HEK293 (cell line): ENCODE results near the gene TRPM2.

Experiments used
- MYNN ChIP-seq: fragments of 450-650 bp; formaldehyde crosslinking; IDR thresholded peaks from 2 replicates; pipeline ENCODE4 v1.5.1; 2016; ENCODE audit warnings: missing biosample characterization, missing genetic modification characterization, borderline replicate concordance
- REPIN1 ChIP-seq: fragments of 450-650 bp; formaldehyde crosslinking; IDR thresholded peaks from 2 replicates; pipeline ENCODE4 v1.5.1; 2017; ENCODE audit warnings: missing biosample characterization, missing genetic modification characterization, low read depth
- ZNF24 ChIP-seq: fragments of 450-650 bp; formaldehyde crosslinking; IDR thresholded peaks from 2 replicates; pipeline ENCODE4 v1.5.1; 2016; ENCODE audit warnings: missing biosample characterization, missing genetic modification characterization
- ZNF274 ChIP-seq, 2 experiments: fragments of 200-500 bp in 1 of 2; fragments of 450-650 bp in 1 of 2; sonication (Bioruptor generic) in 1 of 2; formaldehyde crosslinking in 1 of 2; IDR thresholded peaks; 2 replicates each; pipeline versions ENCODE4 v1.5.1 to v1.6.1; 2014 to 2016; ENCODE audit warnings: borderline replicate concordance in 1 of 2, inconsistent platforms in 1 of 2, low read length in 1 of 2, missing biosample characterization in 1 of 2, missing genetic modification characterization in 1 of 2
- ZNF416 ChIP-seq: fragments of 450-650 bp; formaldehyde crosslinking; IDR thresholded peaks from 2 replicates; pipeline ENCODE4 v1.5.1; 2016; ENCODE audit warnings: missing biosample characterization, missing genetic modification characterization
- TF ChIP-seq, protein P1 (sequence below): fragments of 450-650 bp; formaldehyde crosslinking; IDR thresholded peaks from 2 replicates; pipeline ENCODE4 v1.5.1; 2016; ENCODE audit warnings: missing biosample characterization, missing genetic modification characterization
- TF ChIP-seq, protein P2 (sequence below): fragments of 450-650 bp; formaldehyde crosslinking; IDR thresholded peaks from 2 replicates; pipeline ENCODE4 v1.5.1; 2016; ENCODE audit warnings: missing biosample characterization, missing genetic modification characterization, low read depth

DNA sequence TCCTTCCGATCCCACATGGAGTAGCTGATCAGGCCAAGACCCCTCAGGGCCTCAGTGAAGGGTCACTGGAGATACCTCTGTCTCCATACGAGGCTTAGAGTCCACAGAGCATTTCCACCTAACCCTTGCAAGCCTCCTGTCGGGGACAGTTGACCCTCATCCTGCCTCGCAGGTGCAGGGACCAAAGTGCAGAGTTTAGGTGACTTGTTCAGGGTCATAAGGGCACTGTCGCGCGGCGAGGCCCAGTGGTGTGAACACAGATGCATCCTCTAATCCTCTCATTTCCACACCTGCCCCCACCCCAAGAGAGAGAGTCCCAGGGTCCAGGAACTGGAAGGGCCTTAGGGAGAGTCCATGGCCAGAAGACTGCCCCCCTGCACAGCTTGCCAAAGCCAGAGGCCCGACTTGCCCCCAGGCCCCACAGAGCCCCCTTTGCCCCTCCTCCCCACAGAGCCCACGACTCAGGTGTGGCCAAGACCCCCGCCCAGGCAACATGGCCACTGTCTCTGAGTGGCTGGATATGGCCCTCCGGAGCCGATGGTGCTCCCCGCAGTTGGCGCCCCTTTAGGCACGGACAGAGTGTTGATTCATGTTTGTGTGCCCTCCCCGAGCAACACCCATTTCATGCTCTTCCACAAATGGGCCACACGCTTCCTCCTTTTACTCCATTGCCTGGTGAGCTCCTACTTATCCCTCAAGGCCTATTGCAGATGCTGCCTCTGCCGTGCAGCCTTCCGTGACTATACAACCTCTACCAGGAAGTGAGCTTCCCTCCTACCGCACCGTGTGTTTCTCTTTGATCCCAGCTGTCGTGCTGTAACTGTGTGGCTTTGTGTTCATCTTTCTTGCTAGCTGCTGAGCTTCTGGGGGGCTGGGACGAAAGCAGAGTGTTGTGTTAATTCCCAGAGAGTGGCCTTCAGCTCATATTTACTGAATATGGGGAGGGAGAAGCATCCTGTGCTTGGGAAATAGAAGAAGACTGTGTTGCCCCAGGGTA, 1.7 kb downstream of the TRPM2 start:
- TF ChIP-seq, protein P1, sequence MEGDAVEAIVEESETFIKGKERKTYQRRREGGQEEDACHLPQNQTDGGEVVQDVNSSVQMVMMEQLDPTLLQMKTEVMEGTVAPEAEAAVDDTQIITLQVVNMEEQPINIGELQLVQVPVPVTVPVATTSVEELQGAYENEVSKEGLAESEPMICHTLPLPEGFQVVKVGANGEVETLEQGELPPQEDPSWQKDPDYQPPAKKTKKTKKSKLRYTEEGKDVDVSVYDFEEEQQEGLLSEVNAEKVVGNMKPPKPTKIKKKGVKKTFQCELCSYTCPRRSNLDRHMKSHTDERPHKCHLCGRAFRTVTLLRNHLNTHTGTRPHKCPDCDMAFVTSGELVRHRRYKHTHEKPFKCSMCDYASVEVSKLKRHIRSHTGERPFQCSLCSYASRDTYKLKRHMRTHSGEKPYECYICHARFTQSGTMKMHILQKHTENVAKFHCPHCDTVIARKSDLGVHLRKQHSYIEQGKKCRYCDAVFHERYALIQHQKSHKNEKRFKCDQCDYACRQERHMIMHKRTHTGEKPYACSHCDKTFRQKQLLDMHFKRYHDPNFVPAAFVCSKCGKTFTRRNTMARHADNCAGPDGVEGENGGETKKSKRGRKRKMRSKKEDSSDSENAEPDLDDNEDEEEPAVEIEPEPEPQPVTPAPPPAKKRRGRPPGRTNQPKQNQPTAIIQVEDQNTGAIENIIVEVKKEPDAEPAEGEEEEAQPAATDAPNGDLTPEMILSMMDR = no peak
- TF ChIP-seq REPIN1 (tag by site-specific recombination) (no peak), ZNF274 (IDR thresholded peaks at IDR 0.05; ENCODE audit: low read length) (no peak), ZNF274 (tag by site-specific recombination; IDR thresholded peaks at IDR 0.05; ENCODE audit: borderline replicate concordance) (no peak), ZNF416 (tag by site-specific recombination) (no peak), MYNN (tag by site-specific recombination) (no peak), ZNF24 (no peak)
- TF ChIP-seq, protein P2, sequence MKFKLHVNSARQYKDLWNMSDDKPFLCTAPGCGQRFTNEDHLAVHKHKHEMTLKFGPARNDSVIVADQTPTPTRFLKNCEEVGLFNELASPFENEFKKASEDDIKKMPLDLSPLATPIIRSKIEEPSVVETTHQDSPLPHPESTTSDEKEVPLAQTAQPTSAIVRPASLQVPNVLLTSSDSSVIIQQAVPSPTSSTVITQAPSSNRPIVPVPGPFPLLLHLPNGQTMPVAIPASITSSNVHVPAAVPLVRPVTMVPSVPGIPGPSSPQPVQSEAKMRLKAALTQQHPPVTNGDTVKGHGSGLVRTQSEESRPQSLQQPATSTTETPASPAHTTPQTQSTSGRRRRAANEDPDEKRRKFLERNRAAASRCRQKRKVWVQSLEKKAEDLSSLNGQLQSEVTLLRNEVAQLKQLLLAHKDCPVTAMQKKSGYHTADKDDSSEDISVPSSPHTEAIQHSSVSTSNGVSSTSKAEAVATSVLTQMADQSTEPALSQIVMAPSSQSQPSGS = no peak
